ENCODE measurements around the gene ALDH1A1. TPM values are rescaled to one million over a fixed set of nuclear protein-coding genes. Genes with fewer than 3 reads are reported as not detected.

Gene ALDH1A1
- total RNA-seq, 1 donor from 2014 or later = not detected

- no peaks in the 10 kb centered on the region for H3K4me1 Mint-ChIP-seq (ENCODE audit: low read depth)
- no peaks in the 10 kb centered on the region for H3K36me3 Mint-ChIP-seq (ENCODE audit: low read depth)
- no peak overlapping the region for H3K27ac Mint-ChIP-seq
- H3K27me3 Mint-ChIP-seq (ENCODE audit: insufficient read depth) = peaks cover 2% of the 10 kb centered on the region
- no peak overlapping the region for H3K4me3 Mint-ChIP-seq
- H3K9me3 Mint-ChIP-seq = no peaks in the 10 kb centered on the region
- DNase-seq (ENCODE audit: low spot score) = no peak
- intact Hi-C loops (cut with micrococcal nuclease) = no loop called here
These were observed 31.5 kb upstream of the ALDH1A1 start for GRCh38 chr9:72984226-72984947.

DNA sequence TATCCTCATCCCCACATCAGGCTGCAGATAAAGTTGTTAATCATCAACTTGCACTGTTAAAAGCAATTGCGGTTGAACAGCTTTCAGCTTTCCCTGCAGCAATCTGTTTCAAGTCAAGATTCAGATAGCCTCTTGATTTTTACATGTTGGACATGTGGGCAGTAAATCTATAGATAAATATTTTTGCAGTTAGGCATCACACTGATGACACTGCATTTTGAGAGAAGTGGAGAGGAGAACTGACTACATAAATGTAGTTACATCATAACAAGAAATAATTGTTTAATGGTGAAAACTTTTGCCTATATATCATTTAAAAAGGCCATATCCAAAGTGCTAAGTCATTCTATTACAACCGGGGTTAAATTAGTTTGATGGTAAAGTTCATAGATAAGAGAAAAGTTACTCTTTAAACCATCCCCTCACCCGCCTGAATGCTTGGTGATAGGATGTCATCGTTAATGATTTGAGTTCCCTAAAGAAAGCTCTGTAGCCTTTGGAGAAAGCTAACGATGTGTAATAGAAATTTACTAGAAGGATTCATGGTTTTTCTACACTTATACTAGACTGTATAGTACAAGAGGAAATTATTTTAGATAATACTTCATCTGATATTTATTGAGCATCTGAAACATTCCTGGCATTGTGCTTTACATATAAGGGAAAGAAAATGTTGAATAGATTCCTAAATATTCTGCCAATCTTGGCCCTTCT, 30.8 kb upstream of the ALDH1A1 start:
- no peak overlapping the region for H3K4me3 Mint-ChIP-seq
- H3K4me1 Mint-ChIP-seq (ENCODE audit: low read depth) = no peaks in the 10 kb centered on the region
- no peak overlapping the region for H3K27ac Mint-ChIP-seq
- no peaks in the 10 kb centered on the region for H3K9me3 Mint-ChIP-seq
- H3K36me3 Mint-ChIP-seq (ENCODE audit: low read depth) = no peaks in the 10 kb centered on the region
- intact Hi-C loops (cut with micrococcal nuclease) = no loop called here
- DNase-seq (ENCODE audit: low spot score) = no peak
- peaks cover 2% of the 10 kb centered on the region for H3K27me3 Mint-ChIP-seq (ENCODE audit: insufficient read depth)

- DNase-seq (ENCODE audit: low spot score) = no peak
- Mint-ChIP-seq H3K9me3 (no peaks in the 10 kb centered on the region), H3K4me3 (no peak overlapping the region), H3K36me3 (ENCODE audit: low read depth) (no peaks in the 10 kb centered on the region), H3K27ac (no peak overlapping the region), H3K4me1 (ENCODE audit: low read depth) (no peaks in the 10 kb centered on the region), H3K27me3 (ENCODE audit: insufficient read depth) (peaks cover 2% of the 10 kb centered on the region)
- intact Hi-C loops (cut with micrococcal nuclease) = no loop called here
These were observed 30.2 kb upstream of the ALDH1A1 start for GRCh38 chr9:72983056-72983455.

GRCh38 chr9:72982146-72982799, 29.4 kb upstream of the ALDH1A1 start:
- no peak overlapping the region for H3K4me3 Mint-ChIP-seq
- intact Hi-C loops (cut with micrococcal nuclease) = no loop called here
- no peaks in the 10 kb centered on the region for H3K36me3 Mint-ChIP-seq (ENCODE audit: low read depth)
- H3K27me3 Mint-ChIP-seq (ENCODE audit: insufficient read depth) = peaks cover 2% of the 10 kb centered on the region
- no peak overlapping the region for H3K27ac Mint-ChIP-seq
- no peaks in the 10 kb centered on the region for H3K9me3 Mint-ChIP-seq
- DNase-seq (ENCODE audit: low spot score) = no peak
- no peaks in the 10 kb centered on the region for H3K4me1 Mint-ChIP-seq (ENCODE audit: low read depth)

DNA sequence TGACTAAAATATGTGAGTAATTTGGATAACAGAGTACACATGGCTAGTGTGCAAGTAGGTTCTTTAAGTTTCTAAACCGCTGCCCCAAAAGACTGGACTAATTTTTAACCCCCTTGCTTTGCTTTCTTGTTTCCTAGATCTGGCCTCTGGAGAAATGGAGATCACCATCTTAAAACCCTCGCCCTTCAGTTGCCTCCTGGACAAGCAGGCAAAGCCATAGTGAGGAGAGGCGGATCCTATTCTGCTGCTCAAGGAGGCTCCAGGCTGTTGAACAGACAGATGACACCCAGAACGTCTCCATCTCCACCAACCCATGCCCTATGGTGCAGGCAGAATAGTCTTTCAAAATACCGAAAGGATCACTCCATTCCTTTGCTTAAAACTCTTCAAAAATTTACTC, 28.6 kb upstream of the ALDH1A1 start:
- no peaks in the 10 kb centered on the region for H3K9me3 Mint-ChIP-seq
- intact Hi-C loops (cut with micrococcal nuclease) = no loop called here
- no peaks in the 10 kb centered on the region for H3K4me1 Mint-ChIP-seq (ENCODE audit: low read depth)

DNA sequence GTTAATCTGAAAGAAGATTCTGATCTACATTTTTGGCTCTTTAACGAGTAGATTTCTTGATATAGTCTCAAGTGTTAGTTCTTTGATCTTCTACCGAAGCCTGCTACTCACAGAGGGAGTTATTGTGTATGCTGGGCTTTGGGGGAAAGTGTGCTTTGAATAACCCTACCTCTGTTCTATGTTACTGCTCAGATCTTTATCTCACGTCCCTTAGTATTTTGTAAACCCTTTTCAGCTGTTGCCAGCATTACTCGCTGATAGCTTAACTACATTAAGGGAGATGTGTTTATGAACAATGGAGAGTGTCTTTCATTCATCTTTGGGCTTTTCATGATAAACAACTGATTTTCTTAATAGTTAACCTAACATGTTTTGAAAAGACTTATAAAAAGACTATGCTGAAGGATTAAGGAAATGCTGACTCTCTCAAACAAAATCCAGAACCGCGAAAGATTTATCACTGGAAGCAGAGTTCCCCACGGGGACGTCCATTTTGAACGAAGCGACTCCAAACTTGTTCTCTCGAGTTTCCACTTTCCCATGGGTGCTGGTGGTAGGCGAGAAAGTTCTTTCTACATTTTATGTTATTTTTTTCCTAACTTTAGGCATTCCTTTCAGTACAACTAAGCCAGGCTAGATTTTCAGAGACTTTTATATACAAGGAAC, 27.9 kb upstream of the ALDH1A1 start:
- H3K36me3 Mint-ChIP-seq (ENCODE audit: low read depth) = no peaks in the 10 kb centered on the region
- H3K9me3 Mint-ChIP-seq = no peaks in the 10 kb centered on the region

More for the DNA sequence above, 28.6 kb upstream of the ALDH1A1 start:
- no peak for DNase-seq (ENCODE audit: low spot score)
- no peak overlapping the region for H3K4me3 Mint-ChIP-seq
- H3K27ac Mint-ChIP-seq = no peak overlapping the region
- peaks cover 2% of the 10 kb centered on the region for H3K27me3 Mint-ChIP-seq (ENCODE audit: insufficient read depth)
- no peaks in the 10 kb centered on the region for H3K36me3 Mint-ChIP-seq (ENCODE audit: low read depth)

GRCh38 chr9:72980183-72980582, 27.3 kb upstream of the ALDH1A1 start:
- H3K9me3 Mint-ChIP-seq = no peaks in the 10 kb centered on the region
- intact Hi-C loops (cut with micrococcal nuclease) = no loop called here
- no peak overlapping the region for H3K27ac Mint-ChIP-seq
- no peak overlapping the region for H3K4me3 Mint-ChIP-seq
- DNase-seq (ENCODE audit: low spot score) = no peak
- no peaks in the 10 kb centered on the region for H3K4me1 Mint-ChIP-seq (ENCODE audit: low read depth)
- H3K27me3 Mint-ChIP-seq (ENCODE audit: insufficient read depth) = peaks cover 2% of the 10 kb centered on the region
- no peaks in the 10 kb centered on the region for H3K36me3 Mint-ChIP-seq (ENCODE audit: low read depth)

More for the DNA sequence above, 27.9 kb upstream of the ALDH1A1 start:
- intact Hi-C loops (cut with micrococcal nuclease) = no loop called here
- no peak for DNase-seq (ENCODE audit: low spot score)
- no peak overlapping the region for H3K27ac Mint-ChIP-seq
- H3K4me1 Mint-ChIP-seq (ENCODE audit: low read depth) = no peaks in the 10 kb centered on the region
- no peak overlapping the region for H3K4me3 Mint-ChIP-seq
- H3K27me3 Mint-ChIP-seq (ENCODE audit: insufficient read depth) = peaks cover 2% of the 10 kb centered on the region

- no peak for DNase-seq (ENCODE audit: low spot score)
- H3K36me3 Mint-ChIP-seq (ENCODE audit: low read depth) = no peaks in the 10 kb centered on the region
- H3K4me3 Mint-ChIP-seq = no peak overlapping the region
- H3K9me3 Mint-ChIP-seq = no peaks in the 10 kb centered on the region
- H3K27ac Mint-ChIP-seq = no peak overlapping the region
- intact Hi-C loops (cut with micrococcal nuclease) = no loop called here
- H3K4me1 Mint-ChIP-seq (ENCODE audit: low read depth) = no peaks in the 10 kb centered on the region
- peaks cover 2% of the 10 kb centered on the region for H3K27me3 Mint-ChIP-seq (ENCODE audit: insufficient read depth)
These were observed 26.7 kb upstream of the ALDH1A1 start for GRCh38 chr9:72979405-72980100.

GRCh38 chr9:72978744-72979143, 25.9 kb upstream of the ALDH1A1 start:
- no peak for DNase-seq (ENCODE audit: low spot score)
- Mint-ChIP-seq H3K4me1 (ENCODE audit: low read depth) (no peaks in the 10 kb centered on the region), H3K9me3 (no peaks in the 10 kb centered on the region), H3K36me3 (ENCODE audit: low read depth) (no peaks in the 10 kb centered on the region), H3K4me3 (no peak overlapping the region), H3K27ac (no peak overlapping the region), H3K27me3 (ENCODE audit: insufficient read depth) (peaks cover 2% of the 10 kb centered on the region)
- intact Hi-C loops (cut with micrococcal nuclease) = no loop called here

DNA sequence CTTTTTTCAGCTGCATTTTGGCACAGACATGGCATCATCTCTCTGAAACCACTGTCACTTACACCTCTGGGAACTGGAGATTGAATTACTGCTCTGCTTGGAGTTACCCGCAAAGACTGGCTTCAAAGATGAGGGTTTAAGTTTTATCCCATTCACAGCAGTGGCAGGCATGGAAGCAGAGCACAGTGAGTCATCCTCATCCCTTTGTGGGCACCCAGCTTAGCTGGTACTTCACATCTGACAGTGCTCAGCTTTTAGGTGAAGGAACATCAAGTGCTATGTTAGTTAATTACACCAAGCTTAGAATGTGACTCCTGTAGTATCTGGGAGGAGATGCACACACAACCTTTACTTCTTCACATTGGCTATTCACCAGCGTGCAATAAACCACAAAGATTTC, 24.8 kb upstream of the ALDH1A1 start:
- H3K27ac Mint-ChIP-seq = no peak overlapping the region
- no peaks in the 10 kb centered on the region for H3K36me3 Mint-ChIP-seq (ENCODE audit: low read depth)
- H3K4me1 Mint-ChIP-seq (ENCODE audit: low read depth) = no peaks in the 10 kb centered on the region
- H3K4me3 Mint-ChIP-seq = no peak overlapping the region
- intact Hi-C loops (cut with micrococcal nuclease) = no loop called here
- no peaks in the 10 kb centered on the region for H3K9me3 Mint-ChIP-seq
- no peak for DNase-seq (ENCODE audit: low spot score)
- peaks cover 2% of the 10 kb centered on the region for H3K27me3 Mint-ChIP-seq (ENCODE audit: insufficient read depth)

- DNase-seq (ENCODE audit: low spot score) = no peak
- Mint-ChIP-seq H3K4me1 (ENCODE audit: low read depth) (no peaks in the 10 kb centered on the region), H3K27me3 (ENCODE audit: insufficient read depth) (no peaks in the 10 kb centered on the region), H3K27ac (no peak overlapping the region), H3K4me3 (no peak overlapping the region), H3K36me3 (ENCODE audit: low read depth) (no peaks in the 10 kb centered on the region), H3K9me3 (no peaks in the 10 kb centered on the region)
- intact Hi-C loops (cut with micrococcal nuclease) = no loop called here
These were observed 21.6 kb upstream of the ALDH1A1 start for GRCh38 chr9:72974501-72974900.

- no peak for DNase-seq (ENCODE audit: low spot score)
- Mint-ChIP-seq H3K27ac (no peak overlapping the region), H3K9me3 (no peaks in the 10 kb centered on the region), H3K4me1 (ENCODE audit: low read depth) (no peaks in the 10 kb centered on the region), H3K27me3 (ENCODE audit: insufficient read depth) (no peaks in the 10 kb centered on the region), H3K36me3 (ENCODE audit: low read depth) (no peaks in the 10 kb centered on the region), H3K4me3 (no peak overlapping the region)
- intact Hi-C loops (cut with micrococcal nuclease) = no loop called here
These were observed 19.8 kb upstream of the ALDH1A1 start for GRCh38 chr9:72972636-72973035.

Data from activated T-helper 1 cell treated with anti-CD3 and anti-CD28 coated beads, Interleukin-12 subunit alpha, Interleukin-12 subunit beta, Interleukin-2, Interleukin-4 antibody, amounts not matched to agents 30 ng/mL and 10 ng/mL and 1 ng/mL, durations not matched to agents 14 hours and 24 hours and 36 hours (primary cell).